Stimulated activated CD8-positive, alpha-beta memory T cell treated with anti-CD3 and anti-CD28 coated beads, Interleukin-12 subunit alpha, Interleukin-12 subunit beta, amount 100 ng/mL, for 24 hours (primary cell): ENCODE measurements around the gene GPR39.
"Not testable (repeated sequence)": the region's sequence is repeated elsewhere in the genome, so short reads cannot be mapped to it uniquely, and the experiment has no call there.

Experiments
- DNase-seq: peaks from one replicate; pipeline ENCODE4 v3.0.0-alpha.2; 2020; ENCODE audit errors: extremely low read depth

The GPR39 gene

GRCh38 chr2:132416723-132417395, at the start of gene GPR39:
TSS of gene GPR39 (plus strand) at chr2:132416805.
- DNase-seq = no peak

DNA sequence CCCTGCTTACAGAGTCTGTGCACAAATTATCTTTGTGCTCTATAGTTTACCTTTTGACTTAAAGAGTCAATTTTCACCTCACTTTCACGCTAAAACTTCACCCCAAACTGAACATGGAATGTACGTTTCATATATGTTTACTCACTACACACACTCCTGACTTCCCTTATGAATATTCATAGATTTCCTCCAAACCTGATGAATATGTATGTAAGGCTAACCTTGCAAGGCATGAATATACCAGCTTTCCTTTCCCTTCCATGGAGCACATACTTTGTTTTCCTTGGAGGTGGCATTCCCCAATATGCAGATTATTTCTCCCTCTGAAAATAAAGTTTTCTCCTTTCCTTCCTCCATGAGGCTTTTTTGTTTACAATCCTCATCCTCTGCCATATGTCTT, 48.4 kb upstream of the GPR39 start:
- no peak for DNase-seq

- DNase-seq = no peak
Measured at GRCh38 chr2:132372276-132372675, 44.3 kb upstream of the GPR39 start.

- no peak for DNase-seq
Measured at GRCh38 chr2:132373391-132374135, 43.0 kb upstream of the GPR39 start.

GRCh38 chr2:132374151-132374550, 42.5 kb upstream of the GPR39 start:
- no peak for DNase-seq

DNA sequence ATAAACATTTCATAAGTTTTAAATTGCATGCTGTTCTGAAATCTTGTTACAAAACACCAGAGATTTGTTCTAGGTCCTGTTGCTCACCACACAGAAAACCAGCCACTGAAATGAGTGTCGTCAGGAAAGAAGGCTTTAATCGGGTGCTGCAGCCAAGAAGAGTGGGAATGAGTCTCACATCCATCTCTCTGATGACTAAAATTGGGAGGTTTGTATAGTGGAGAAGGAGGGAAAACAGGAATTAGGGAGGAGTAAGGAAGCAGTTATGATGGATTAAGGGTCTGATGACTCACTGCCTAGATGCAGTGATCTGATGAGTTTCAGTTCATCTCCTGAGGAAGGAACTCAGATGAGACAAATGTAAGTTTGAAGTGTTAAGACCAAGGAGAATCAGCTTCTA, 42.1 kb upstream of the GPR39 start:
- DNase-seq = no peak

GRCh38 chr2:132374961-132375360, 41.6 kb upstream of the GPR39 start:
- no peak for DNase-seq

GRCh38 chr2:132381376-132381775, 35.2 kb upstream of the GPR39 start:
- DNase-seq = no peak

GRCh38 chr2:132383956-132384355, 32.6 kb upstream of the GPR39 start:
- DNase-seq = no peak

DNA sequence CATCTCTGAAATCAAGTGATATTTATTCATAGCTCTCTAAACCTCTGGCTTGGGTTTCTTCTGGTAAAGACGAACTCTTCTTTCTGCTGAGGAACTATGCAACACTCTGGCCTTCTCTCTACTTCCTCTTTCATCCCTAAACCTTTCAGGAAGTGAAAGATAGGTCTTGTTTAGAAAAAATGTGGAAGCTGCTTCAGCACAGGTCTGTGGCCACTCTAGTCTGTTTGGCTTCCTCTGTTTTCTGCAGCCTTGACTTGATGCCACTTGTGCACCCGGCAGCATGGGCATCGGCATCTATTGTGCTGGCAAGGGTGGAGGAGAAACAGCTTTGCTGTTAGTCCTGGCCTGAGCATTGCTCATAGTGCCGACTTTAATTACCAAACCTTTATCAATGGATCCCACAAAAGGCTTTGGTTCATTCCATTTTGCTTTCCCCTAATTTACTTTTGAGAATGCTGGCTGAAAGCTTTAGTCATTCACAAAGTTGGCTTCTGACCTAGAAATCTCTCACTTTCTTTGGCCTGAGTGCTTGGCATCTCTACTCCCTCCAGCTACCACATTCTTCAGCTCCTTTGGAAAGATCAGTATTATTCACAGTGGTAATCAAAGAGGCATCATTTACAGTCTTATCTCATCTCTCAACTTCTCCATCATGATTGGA, 32.0 kb upstream of the GPR39 start:
- DNase-seq = no peak

DNA sequence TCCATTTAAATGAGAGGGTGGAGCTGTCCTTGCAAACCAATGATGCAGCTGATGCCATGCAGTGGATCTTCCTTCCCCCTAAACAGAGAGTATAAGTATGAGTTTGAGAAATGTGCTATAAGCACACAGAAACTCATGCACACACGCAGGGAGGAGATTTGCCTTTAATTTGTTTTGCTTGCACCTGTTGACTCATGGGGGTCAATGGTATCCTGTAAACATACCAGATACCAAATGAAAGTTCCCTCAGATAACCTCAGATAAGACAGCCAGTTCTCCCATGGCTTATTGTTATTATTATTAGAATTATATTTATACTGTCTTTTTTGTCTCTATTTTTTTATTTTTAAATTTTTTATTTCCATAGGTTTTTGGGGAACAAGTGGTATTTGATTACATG, 29.5 kb upstream of the GPR39 start:
- no peak for DNase-seq

DNA sequence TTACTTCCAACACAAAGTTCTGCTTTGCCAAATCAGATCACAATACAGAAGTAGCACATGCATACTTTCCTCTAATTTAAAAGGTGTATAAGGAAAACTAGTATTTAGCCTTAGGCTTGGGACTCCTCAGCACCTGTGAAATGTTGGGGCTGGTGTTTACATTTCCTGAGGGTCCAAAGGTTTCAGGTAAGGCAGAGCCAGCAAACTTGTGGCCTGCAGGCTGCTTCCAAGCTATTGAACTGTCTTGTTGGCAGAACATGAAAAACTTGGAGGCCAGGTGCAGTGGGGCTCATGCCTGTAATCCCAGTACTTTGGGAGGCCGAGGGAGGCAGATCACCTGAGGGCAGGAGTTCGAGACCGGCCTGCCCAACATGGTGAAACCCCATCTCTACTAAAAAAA, 26.5 kb upstream of the GPR39 start:
- DNase-seq = no peak

DNA sequence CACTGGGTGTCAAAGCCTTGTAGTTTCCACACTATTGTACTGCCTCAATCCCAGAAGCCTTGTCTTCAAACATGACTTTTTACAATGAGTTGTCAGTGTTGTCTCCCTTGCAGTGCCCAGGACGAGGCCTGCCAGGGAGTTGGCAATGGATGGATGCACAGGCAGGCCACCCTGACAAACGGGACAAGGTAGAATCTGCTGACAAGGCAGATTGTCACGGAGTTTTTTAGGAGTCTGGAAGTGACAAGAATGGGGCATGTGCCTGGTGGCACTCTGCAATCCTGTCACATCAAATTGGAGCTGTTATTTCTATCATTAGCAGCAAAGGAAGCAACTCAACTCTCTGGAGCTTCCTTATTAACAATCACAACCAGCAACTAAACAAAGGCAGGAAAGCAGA, 25.2 kb upstream of the GPR39 start:
- no peak for DNase-seq

DNA sequence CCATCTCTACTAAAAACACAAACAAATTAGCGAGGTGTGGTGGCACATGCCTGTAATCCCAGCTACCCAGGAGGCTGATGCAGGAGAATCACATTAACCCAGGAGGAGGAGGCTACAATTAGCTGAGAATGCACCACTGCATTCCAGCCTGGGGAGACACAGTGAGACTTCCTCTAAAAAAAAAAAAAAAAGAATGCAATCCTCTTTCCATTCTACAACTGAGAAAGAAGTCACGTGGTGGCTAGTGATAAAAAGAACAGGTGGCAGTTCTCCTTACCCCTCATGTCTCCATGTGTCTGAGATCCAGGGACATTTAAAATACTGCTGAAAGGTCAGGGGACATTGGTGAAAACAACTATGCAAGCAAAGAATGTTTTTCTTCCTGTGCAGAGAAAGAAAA, 24.4 kb upstream of the GPR39 start:
- no peak for DNase-seq

- DNase-seq = no peak
Measured at GRCh38 chr2:132392879-132393278, 23.7 kb upstream of the GPR39 start.

DNA sequence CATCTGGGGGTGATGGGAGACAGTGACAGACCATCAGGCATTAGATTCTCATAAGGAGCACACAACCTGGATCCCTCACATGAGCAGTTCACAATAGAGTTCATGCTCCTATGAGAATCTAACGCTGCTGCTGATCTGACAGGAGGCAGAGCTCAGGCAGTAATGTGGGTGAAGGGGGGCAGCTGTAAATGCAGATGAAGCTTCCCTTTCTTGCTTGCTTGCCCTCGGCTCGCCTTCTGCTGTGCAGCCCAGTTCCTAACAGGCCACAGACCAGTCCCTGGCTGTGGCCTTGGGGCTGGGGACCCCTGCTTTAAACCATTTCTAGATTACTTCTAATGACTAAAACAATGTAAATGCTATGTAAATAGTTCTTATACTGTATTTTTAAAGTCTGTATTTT, 19.6 kb upstream of the GPR39 start:
- not testable (repeated sequence) for DNase-seq

GRCh38 chr2:132400169-132400900, 16.3 kb upstream of the GPR39 start:
- DNase-seq = no peak

- DNase-seq = no peak
Measured at GRCh38 chr2:132400901-132401240, 15.7 kb upstream of the GPR39 start.

DNA sequence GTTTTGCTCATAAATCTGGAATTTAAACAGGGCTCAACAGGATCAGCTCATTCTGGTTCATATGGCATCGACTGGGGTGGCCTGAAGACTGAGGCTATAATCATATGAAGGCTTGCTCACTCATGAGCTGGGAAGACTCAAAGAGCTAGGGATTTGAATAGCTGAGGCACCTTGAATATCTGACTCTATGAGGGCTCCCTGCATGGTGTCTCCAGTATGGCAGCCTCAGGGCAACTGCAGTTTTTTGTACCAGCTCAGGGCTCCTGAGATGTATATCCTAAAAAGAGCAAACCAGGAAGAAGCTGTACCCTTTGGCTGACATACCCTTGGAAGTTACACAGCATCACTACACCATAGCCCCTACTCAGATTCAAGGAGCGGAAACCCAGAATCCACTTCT, 15.3 kb upstream of the GPR39 start:
- DNase-seq = no peak

- no peak for DNase-seq
Measured at GRCh38 chr2:132403146-132403545, 13.5 kb upstream of the GPR39 start.

- DNase-seq = no peak
Measured at GRCh38 chr2:132404056-132404455, 12.5 kb upstream of the GPR39 start.

- no peak for DNase-seq
Measured at GRCh38 chr2:132407784-132408183, 8.8 kb upstream of the GPR39 start.

- DNase-seq = no peak
Measured at GRCh38 chr2:132412021-132412420, 4.6 kb upstream of the GPR39 start.
